ENCODE results near the gene FOLR3. TPM values are rescaled to one million over a fixed set of nuclear protein-coding genes. Genes with fewer than 3 reads are reported as not detected.

The FOLR3 gene
- total and polyA plus RNA-seq, 9 of the 15 experiments (the other 6 are each of a cell fraction or from before 2014, with no cell fraction given), result not detected

DNA sequence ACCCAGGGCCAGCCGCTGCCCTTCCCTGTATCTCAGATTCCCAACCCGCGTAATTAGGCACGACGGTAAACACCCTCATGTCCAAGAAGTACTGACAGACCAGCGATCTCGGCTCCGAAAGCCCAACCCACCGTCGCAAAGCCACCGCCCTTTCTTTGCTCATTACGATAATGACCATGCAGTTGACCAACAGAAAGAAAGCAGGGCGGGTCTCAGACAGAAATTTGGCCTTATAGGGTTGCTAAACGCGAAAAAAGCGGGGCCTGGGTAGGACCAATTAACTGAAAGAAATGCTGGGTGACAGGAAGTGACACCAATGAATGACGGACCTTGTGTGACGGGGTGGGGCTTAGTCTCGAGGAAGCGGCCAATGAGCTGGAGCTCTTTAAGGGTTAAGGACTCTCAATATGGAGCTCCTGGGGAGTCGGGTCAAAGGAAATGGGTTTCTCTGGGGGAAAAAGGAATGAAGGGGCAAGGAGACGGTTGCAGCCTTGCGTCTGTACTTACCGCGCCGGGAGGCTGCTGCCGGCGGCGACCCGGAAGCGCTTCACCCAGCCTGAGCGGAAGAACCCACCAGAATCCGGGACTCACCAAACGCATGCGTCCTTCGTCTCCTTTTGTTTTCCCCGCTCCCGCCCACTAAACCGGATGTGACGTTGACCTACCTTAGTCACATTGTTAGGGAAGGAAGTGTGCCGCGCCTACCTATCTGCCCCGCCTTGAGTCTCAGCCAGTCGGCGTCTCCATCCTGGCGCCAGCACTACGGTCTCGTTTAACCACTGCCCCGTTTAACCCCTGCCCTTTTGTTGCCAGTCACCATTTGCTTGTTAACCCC lies 23.2 kb upstream of the FOLR3 start, which contains the start of gene ANAPC15 (continued):
- TF ChIP-seq HCFC1 (IDR thresholded peaks at IDR 0.05; ENCODE audit: low read depth, low read length) (peak; percentile 71), ATF7 (IDR thresholded peaks at IDR 0.05) (peak; percentile 86), MITF (IDR thresholded peaks at IDR 0.05) (no peak), ZSCAN29 (IDR thresholded peaks at IDR 0.05) (no peak), ZNF23 (CRISPR knock-in tag; IDR thresholded peaks at IDR 0.05) (no peak), RBM14 (IDR thresholded peaks at IDR 0.05; ENCODE audit: borderline replicate concordance, insufficient read depth, low read depth, low read length) (no peak), TAF15 (IDR thresholded peaks at IDR 0.05; ENCODE audit: low read depth, low read length) (no peak), POLR2B (IDR thresholded peaks at IDR 0.05; ENCODE audit: low read depth, partially characterized antibody) (peak; percentile 98), GABPB1 (CRISPR knock-in tag; IDR thresholded peaks at IDR 0.05) (peak; percentile 98), E2F3 (CRISPR knock-in tag; IDR thresholded peaks at IDR 0.05) (no peak), ZFPM2 (CRISPR knock-in tag; IDR thresholded peaks at IDR 0.05) (no peak), NR2C1 (IDR thresholded peaks at IDR 0.05) (peak; percentile 100), NR2C1 (tag; IDR thresholded peaks at IDR 0.05) (peak; percentile 99), TCF3 (CRISPR knock-in tag; IDR thresholded peaks at IDR 0.05) (peak; percentile 56; the same call in 1 of the 2 replicates), ZNF785 (CRISPR knock-in tag; IDR thresholded peaks at IDR 0.05) (no peak), ARNT (IDR thresholded peaks at IDR 0.05) (no peak), SRSF1 (IDR thresholded peaks at IDR 0.05; ENCODE audit: low read depth, low read length) (no peak), CHD4 (IDR thresholded peaks at IDR 0.05; ENCODE audit: insufficient read depth, insufficient replicate concordance, low read depth, low read length, poor library complexity, severe bottlenecking) (no peak), PTRF (tag; IDR thresholded peaks at IDR 0.05) (no peak), PURB (CRISPR knock-in tag; IDR thresholded peaks at IDR 0.05; ENCODE audit: low read depth) (no peak), MCM5 (IDR thresholded peaks at IDR 0.05; ENCODE audit: low read depth) (no peak), NCOA2 (IDR thresholded peaks at IDR 0.05; ENCODE audit: partially characterized antibody in 2 of 2) (no peak), MBD2 (IDR thresholded peaks at IDR 0.05; ENCODE audit: borderline replicate concordance, low read depth) (peak; percentile 87), L3MBTL2 (IDR thresholded peaks at IDR 0.05) (peak; percentile 51; the same call in 1 of the 2 replicates), ZBTB1 (CRISPR knock-in tag; IDR thresholded peaks at IDR 0.05; ENCODE audit: borderline replicate concordance, low read depth) (no peak), RFX1 (IDR thresholded peaks at IDR 0.05) (no peak; the same call in 1 of the 2 replicates)
- TF ChIP-seq, protein P1, sequence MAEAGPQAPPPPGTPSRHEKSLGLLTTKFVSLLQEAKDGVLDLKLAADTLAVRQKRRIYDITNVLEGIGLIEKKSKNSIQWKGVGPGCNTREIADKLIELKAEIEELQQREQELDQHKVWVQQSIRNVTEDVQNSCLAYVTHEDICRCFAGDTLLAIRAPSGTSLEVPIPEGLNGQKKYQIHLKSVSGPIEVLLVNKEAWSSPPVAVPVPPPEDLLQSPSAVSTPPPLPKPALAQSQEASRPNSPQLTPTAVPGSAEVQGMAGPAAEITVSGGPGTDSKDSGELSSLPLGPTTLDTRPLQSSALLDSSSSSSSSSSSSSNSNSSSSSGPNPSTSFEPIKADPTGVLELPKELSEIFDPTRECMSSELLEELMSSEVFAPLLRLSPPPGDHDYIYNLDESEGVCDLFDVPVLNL (CRISPR knock-in tag; IDR thresholded peaks at IDR 0.05; ENCODE audit: low read depth), result peak; percentile 90
- TF ChIP-seq, protein P2, sequence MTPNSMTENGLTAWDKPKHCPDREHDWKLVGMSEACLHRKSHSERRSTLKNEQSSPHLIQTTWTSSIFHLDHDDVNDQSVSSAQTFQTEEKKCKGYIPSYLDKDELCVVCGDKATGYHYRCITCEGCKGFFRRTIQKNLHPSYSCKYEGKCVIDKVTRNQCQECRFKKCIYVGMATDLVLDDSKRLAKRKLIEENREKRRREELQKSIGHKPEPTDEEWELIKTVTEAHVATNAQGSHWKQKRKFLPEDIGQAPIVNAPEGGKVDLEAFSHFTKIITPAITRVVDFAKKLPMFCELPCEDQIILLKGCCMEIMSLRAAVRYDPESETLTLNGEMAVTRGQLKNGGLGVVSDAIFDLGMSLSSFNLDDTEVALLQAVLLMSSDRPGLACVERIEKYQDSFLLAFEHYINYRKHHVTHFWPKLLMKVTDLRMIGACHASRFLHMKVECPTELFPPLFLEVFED (CRISPR knock-in tag; conservative IDR thresholded peaks at IDR 0.05), result 0 out of 2 replicates have a peak, but pooled peaks have one; percentile 13
